ENCODE measurements around the gene CFAP92. TPM values are rescaled to one million over a fixed set of nuclear protein-coding genes. Genes with fewer than 3 reads are reported as not detected.

The CFAP92 gene
- total RNA-seq, 1 donor from 2014 or later, result not detected

DNA sequence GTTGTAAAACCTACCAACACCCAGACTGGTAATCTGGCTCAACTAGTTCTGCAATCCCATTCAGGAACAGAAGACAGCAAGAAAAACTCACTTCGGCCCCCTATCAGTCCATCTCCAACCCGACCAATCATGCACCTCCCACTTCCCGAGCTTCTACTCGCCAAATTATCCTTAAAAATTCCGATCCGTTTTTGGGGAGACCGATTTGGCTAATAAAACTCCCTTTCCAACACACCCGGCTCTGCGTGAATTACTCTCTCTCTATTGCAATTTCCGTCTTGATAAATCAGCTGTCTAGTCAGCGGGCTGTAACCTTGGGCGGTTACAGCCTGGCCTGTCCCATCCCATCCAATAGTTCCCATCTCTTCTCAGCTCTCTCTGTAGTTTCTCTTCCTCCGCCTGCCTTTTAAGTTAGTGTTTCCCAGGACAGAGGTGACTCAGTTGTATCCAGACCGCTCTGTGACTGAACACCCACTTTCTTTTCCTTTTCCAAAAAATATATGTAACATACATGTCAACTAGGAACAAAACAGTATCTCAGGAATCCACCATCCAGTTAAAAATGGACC, 115.2 kb downstream of the CFAP92 start:
- peak overlapping the region; percentile 84 for H3K4me3 ChIP-seq (ENCODE audit: low read depth, low read length)
- TF ChIP-seq, protein P1, sequence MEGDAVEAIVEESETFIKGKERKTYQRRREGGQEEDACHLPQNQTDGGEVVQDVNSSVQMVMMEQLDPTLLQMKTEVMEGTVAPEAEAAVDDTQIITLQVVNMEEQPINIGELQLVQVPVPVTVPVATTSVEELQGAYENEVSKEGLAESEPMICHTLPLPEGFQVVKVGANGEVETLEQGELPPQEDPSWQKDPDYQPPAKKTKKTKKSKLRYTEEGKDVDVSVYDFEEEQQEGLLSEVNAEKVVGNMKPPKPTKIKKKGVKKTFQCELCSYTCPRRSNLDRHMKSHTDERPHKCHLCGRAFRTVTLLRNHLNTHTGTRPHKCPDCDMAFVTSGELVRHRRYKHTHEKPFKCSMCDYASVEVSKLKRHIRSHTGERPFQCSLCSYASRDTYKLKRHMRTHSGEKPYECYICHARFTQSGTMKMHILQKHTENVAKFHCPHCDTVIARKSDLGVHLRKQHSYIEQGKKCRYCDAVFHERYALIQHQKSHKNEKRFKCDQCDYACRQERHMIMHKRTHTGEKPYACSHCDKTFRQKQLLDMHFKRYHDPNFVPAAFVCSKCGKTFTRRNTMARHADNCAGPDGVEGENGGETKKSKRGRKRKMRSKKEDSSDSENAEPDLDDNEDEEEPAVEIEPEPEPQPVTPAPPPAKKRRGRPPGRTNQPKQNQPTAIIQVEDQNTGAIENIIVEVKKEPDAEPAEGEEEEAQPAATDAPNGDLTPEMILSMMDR (conservative IDR thresholded peaks at IDR 0.05; ENCODE audit: low read depth, low read length), result no peak
- peak; percentile 20 for DNase-seq (ENCODE audit: low read depth)

DNA sequence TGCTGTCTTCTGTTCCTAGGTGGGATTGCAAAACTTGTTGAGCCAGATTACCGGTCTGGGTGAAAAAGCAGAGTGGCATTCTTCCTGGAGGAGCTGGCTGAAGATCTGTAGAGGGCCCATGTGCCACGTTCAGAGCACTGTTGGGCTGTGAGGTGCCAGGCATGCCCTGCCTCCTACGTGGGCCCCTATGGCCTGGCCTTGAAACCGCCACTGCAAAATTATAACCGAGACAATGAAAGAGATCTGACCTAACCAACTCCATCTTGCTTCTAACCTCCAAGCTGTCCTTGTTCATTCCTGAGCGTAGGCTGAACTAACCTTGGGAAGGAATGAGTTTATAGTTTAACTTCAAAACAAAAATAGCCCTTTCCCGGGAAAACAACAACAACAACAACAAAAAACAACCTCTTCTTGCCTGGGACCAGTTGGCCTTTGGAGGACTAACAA, 115.8 kb downstream of the CFAP92 start:
- TF ChIP-seq, protein P1 (conservative IDR thresholded peaks at IDR 0.05; ENCODE audit: low read depth, low read length), result no peak
- DNase-seq (ENCODE audit: low read depth), result no peak
- peak overlapping the region; percentile 84 for H3K4me3 ChIP-seq (ENCODE audit: low read depth, low read length)

DNA sequence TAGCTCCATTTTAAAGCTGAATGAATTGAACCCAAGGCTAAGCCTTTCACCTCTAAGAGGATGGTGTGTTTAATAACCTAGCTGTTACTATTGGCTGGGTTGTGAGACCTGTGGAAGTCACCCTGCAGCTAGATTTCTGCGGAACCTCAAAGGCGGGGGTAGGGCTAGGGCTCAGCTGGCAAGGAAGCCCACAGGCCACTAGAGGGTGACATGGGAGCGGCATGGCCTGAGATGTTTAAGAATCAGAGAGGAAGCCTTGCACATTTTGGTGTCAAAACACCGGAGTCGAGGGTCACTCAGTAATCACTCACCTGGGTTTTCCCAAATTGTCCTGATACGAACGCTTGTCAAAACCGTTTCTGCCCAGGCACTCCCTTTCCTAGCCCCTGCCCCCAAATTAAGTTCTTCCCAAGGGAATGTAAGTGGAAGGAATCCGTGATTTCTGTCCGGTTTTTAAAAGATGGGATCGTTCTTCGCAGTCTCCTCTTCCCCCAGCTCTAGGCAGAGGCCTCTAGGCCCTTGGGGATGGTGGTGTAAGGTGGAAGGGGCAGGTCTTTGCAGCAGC, 118.2 kb downstream of the CFAP92 start:
- DNase-seq (ENCODE audit: low read depth), result no peak
- TF ChIP-seq, protein P1 (conservative IDR thresholded peaks at IDR 0.05; ENCODE audit: low read depth, low read length), result peak; percentile 66
- H3K4me3 ChIP-seq (ENCODE audit: low read depth, low read length), result no peak overlapping the region

DNA sequence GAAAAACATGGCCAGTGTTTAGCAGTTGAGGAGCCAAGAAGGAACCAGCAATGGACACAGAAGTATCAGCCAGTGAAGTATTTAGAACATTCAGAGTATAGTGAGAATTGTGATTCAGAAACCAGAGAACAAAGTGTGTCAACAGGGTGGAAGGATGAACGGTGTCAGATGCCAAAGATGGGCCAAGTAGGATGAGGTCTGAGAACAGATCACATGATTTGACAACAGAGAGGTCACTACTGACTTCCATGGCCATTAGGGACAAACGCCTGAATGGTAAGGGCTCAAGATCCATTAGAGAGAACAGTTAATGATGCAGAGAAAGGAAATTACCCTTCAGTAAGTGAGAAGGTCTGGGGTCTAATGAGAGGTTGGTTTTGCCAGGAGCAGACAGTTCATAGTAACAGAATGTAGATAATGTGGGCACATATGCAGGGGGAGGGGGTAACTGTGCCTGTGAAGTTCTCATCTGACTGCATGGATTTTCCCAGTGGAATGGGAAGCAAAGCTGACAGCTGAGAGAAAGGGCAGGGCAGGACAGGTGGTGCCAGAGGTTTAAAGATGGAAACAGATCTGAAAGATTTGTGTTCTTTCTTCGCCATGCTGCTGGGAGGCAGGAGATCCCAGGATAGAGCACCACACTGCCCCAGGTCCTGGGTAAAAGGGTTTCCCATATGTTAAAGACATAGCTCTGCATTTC, 119.2 kb downstream of the CFAP92 start:
- DNase-seq (ENCODE audit: low read depth), result no peak
- H3K4me3 ChIP-seq (ENCODE audit: low read depth, low read length), result no peak overlapping the region
- TF ChIP-seq, protein P1 (conservative IDR thresholded peaks at IDR 0.05; ENCODE audit: low read depth, low read length), result no peak

DNA sequence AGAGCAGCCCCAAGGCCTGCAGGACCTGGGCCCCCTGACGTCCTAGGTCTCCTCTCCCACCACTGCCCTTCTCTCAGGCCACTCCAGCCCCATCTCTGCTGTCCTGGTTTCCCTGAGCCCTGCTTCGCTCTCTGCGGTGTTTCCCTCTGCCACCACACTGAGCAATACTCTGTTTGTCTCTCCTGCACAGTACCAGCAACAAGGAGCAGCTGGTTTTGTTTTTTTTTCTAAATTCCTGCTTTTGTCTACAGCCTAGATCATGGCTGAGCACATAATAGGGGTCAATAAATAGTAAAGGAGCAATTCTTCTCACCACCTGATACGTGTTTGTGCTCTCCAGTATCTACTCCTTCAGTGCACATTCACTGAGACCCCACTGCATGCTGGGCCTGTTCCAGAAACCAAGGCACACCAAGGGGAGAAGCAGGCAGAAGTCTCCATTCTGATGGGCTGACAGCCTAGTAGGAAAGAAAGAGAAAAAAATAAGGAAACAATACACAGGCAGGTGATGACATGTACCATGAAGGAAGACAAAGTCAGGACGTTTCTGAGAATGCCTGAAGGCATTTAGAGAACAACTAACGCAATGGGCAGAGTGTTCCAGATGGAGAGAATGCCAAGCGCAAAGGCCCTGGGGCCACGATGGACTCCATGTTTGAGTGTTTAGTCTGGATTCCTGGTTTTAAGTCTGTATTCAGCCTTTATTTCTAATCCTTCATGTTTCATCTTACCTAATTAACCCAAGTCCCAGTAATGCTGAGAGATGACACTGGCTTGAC, 120.4 kb downstream of the CFAP92 start:
- H3K4me3 ChIP-seq (ENCODE audit: low read depth, low read length), result no peak overlapping the region
- DNase-seq (ENCODE audit: low read depth), result no peak
- TF ChIP-seq, protein P1 (conservative IDR thresholded peaks at IDR 0.05; ENCODE audit: low read depth, low read length), result no peak

DNA sequence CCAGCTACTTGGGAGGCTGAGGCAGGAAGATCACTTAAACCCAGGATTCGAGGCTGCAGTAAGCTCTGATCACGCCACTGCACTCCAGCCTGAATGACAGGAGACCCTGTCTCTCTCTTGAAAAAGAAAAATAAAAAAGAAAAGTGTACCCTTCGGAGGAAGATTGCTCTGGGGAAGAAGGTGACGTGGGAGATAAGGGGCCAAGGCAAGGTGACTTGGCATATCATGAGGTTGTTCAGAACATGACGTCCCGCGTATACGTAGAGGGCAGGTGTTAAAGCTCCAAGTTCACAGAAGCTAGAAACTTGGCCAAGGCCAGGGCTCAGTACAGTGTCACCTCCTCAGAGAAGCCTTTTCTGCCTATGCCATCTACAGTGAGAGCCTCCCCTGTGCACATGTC, 121.1 kb downstream of the CFAP92 start:
- no peak overlapping the region for H3K4me3 ChIP-seq (ENCODE audit: low read depth, low read length)
- TF ChIP-seq, protein P1 (conservative IDR thresholded peaks at IDR 0.05; ENCODE audit: low read depth, low read length), result no peak

More for the DNA sequence above, 121.1 kb downstream of the CFAP92 start:
- DNase-seq (ENCODE audit: low read depth), result no peak

Measured in epithelial cell of proximal tubule (primary cell).